H1 (cell line): Measurements from ENCODE around the gene BHLHE23. TPM values are rescaled to one million over a fixed set of nuclear protein-coding genes. Genes with fewer than 3 reads are reported as not detected.

Experiments used
- CTBP2 ChIP-seq: IDR thresholded peaks from 2 replicates; pipeline ENCODE4 v1.7.0; 2011; ENCODE audit warnings: borderline replicate concordance, mild to moderate bottlenecking, moderate library complexity, mixed read lengths, low read length; ENCODE audit not compliant: insufficient read depth, insufficient read length
- EP300 ChIP-seq, 2 experiments: IDR thresholded peaks; 1 replicate in 1 of 2; 2 replicates in 1 of 2; pipeline ENCODE4 v1.6.1; 2011 to 2012; ENCODE audit warnings: low read depth in 2 of 2, low read length in 2 of 2, mild to moderate bottlenecking in 2 of 2, borderline replicate concordance in 1 of 2, inconsistent platforms in 1 of 2, moderate library complexity in 1 of 2
- EZH2 ChIP-seq: fragments of 200-600 bp; sonication (generic); IDR thresholded peaks from 2 replicates; pipeline ENCODE4 v1.7.1; 2012; ENCODE audit warnings: low read depth, mild to moderate bottlenecking, moderate library complexity, low read length, inconsistent platforms; ENCODE audit not compliant: severe bottlenecking
- RFX5 ChIP-seq: IDR thresholded peaks from 2 replicates; pipeline ENCODE4 v1.6.1; 2011; ENCODE audit warnings: low read depth, low read length, improper control_type of control experiment, borderline replicate concordance
- SIRT6 ChIP-seq: IDR thresholded peaks from one replicate; pipeline ENCODE4 v1.7.1; 2012; ENCODE audit warnings: low read length, inconsistent platforms
- TAF1 ChIP-seq: IDR thresholded peaks from 2 replicates; pipeline ENCODE4 v1.6.1; 2011; ENCODE audit warnings: mild to moderate bottlenecking, low read depth, low read length
- TAF7 ChIP-seq: optimal IDR thresholded peaks from 2 replicates; pipeline ENCODE3; 2011; ENCODE audit warnings: low read depth, mild to moderate bottlenecking, inconsistent platforms, low read length, moderate library complexity, borderline replicate concordance
- TEAD4 ChIP-seq: IDR thresholded peaks from 2 replicates; pipeline ENCODE4 v1.6.1; 2012; ENCODE audit warnings: low read depth, low read length, inconsistent platforms, mixed read lengths
- polyA plus RNA-seq, 7 experiments: library from polyadenylated mRNA; depleted of rRNA in 3 of 7; stranded (reverse) in 5 of 7; unstranded in 2 of 7; fragments of >200 nt in 5 of 7; fragments of 200-250 nt in 2 of 7; gene quantifications; 1 replicate in 5 of 7; 2 replicates in 1 of 7; 4 replicates in 1 of 7; pipeline versions ENCODE4 v1.2.1 to v1.2.3, GENCODE V29; 2011 to 2013; ENCODE audit warnings: missing spikeins in 2 of 7, mixed read lengths in 2 of 7
- total RNA-seq: library from RNA; stranded (reverse); fragmentation: NEBNext Ultra II Directional; extraction: Animal tissue kit (Norgen Biotek cat#: 25700); gene quantifications from 2 replicates; pipeline ENCODE4 v1.2.1, GENCODE V29; 2021
- TF ChIP-seq, protein P1 (sequence below): IDR thresholded peaks from 2 replicates; pipeline ENCODE4 v1.6.1; 2012; ENCODE audit warnings: low read length, inconsistent platforms

The BHLHE23 gene
- total and polyA plus RNA-seq, 2 of the 8 experiments (the other 6 are each of a cell fraction or from before 2014, with no cell fraction given) = 0.47 TPM; not detected in 1

DNA sequence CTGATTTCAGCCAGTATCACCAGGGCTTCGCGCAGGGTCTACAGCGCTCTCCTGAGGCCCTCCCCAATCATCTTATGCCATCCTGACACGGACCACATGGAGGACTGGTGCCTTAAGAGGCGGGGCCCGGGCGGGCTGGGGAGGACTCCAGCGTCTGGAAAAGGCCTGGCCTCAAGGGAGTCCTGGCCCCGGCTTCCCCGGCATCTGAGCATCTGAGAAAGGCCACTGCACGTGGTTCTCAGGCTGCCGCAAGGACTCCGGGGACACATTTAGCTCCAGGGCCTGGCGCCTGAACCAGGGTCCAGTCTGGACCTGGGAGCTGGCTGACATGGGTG is 21.4 kb downstream of the BHLHE23 start (continued):
- TF ChIP-seq, protein P1, sequence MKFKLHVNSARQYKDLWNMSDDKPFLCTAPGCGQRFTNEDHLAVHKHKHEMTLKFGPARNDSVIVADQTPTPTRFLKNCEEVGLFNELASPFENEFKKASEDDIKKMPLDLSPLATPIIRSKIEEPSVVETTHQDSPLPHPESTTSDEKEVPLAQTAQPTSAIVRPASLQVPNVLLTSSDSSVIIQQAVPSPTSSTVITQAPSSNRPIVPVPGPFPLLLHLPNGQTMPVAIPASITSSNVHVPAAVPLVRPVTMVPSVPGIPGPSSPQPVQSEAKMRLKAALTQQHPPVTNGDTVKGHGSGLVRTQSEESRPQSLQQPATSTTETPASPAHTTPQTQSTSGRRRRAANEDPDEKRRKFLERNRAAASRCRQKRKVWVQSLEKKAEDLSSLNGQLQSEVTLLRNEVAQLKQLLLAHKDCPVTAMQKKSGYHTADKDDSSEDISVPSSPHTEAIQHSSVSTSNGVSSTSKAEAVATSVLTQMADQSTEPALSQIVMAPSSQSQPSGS = no peak
- TF ChIP-seq TAF1 (no peak), RFX5 (no peak), SIRT6 (no peak), TEAD4 (no peak), TAF7 (no peak), CTBP2 (no peak), EP300 (IDR thresholded peaks at IDR 0.05; ENCODE audit: borderline replicate concordance in 1 of 2, low read depth in 2 of 2, low read length in 2 of 2) (no peak), EZH2 (no peak)
